Natural killer cell (primary cell): ENCODE data around the gene MYO15A. TPM values are rescaled to one million over a fixed set of nuclear protein-coding genes. Genes with fewer than 3 reads are reported as not detected.
A peak's percentile ranks its signal among the peaks of the same experiment; 100 is the strongest.

Experiments
- ATAC-seq, 3 donors: fragments of 150-1000 bp in 2 of 3; fragments of 200-7000 bp in 1 of 3; cut with Tn5 transposase; 1 replicate in 1 of 3; 2 replicates in 2 of 3; pipeline ENCODE4 v1.10.0; 2021; ENCODE audit warnings: mild to moderate bottlenecking in 2 of 3, moderate library complexity in 2 of 3
- DNase-seq, 2 donors: peaks; one replicate each; pipeline versions ENCODE4 v3.0.0 to v3.0.0-alpha.2; 2013 to 2021; ENCODE audit warnings: mixed read lengths in 1 of 2
- H3K27ac ChIP-seq: one replicate; pipeline ENCODE4 v1.5.1; 2013; ENCODE audit warnings: mild to moderate bottlenecking, low read length
- H3K27me3 ChIP-seq: one replicate; pipeline ENCODE4 v1.6.1; 2013; ENCODE audit warnings: low read length; ENCODE audit not compliant: control insufficient read depth, insufficient read depth
- H3K36me3 ChIP-seq: one replicate; pipeline ENCODE4 v1.6.1; 2013; ENCODE audit warnings: low read length; ENCODE audit not compliant: control insufficient read depth, insufficient read depth
- H3K4me1 ChIP-seq: one replicate; pipeline ENCODE4 v1.6.1; 2013; ENCODE audit warnings: low read length; ENCODE audit not compliant: control insufficient read depth, insufficient read depth
- H3K4me3 ChIP-seq: one replicate; pipeline ENCODE4 v1.5.1; 2013; ENCODE audit warnings: low read length
- H3K9me3 ChIP-seq: one replicate; pipeline ENCODE4 v1.6.1; 2013; ENCODE audit warnings: low read length; ENCODE audit not compliant: control insufficient read depth, insufficient read depth
- H3K27ac Mint-ChIP-seq, 2 donors: one replicate each; pipeline ENCODE4 v1.8.0; 2022; ENCODE audit warnings: mild to moderate bottlenecking in 2 of 2, mixed read lengths in 2 of 2, moderate library complexity in 1 of 2
- H3K27me3 Mint-ChIP-seq, 2 donors: one replicate each; pipeline ENCODE4 v1.8.0; 2022; ENCODE audit warnings: low read depth in 2 of 2, mixed read lengths in 2 of 2
- H3K36me3 Mint-ChIP-seq: one replicate; pipeline ENCODE4 v1.8.0; 2022; ENCODE audit warnings: mixed read lengths
- H3K4me1 Mint-ChIP-seq, 2 donors: one replicate each; pipeline ENCODE4 v1.8.0; 2022; ENCODE audit warnings: mixed read lengths in 2 of 2
- H3K4me3 Mint-ChIP-seq: one replicate; pipeline ENCODE4 v1.8.0; 2022; ENCODE audit warnings: mild to moderate bottlenecking, moderate library complexity, mixed read lengths
- H3K9me3 Mint-ChIP-seq, 2 donors: one replicate each; pipeline ENCODE4 v1.8.0; 2022; ENCODE audit warnings: mixed read lengths in 2 of 2
- WGBS: methylation state at CpG from one replicate; pipeline ENCODE4 v1.1.7; 2013; ENCODE audit warnings: missing lambda C conversion rate; ENCODE audit not compliant: insufficient coverage; 5-methylcytosine and 5-hydroxymethylcytosine counted together
- intact Hi-C: fragments of 100-400 bp; cut with micrococcal nuclease; formaldehyde crosslinking; loops from one replicate; pipeline ENCODE4 v1.14.2; 2022
- total RNA-seq, 4 donors: library from RNA; stranded (reverse); fragments of 120-200 nt in 1 of 4; gene quantifications; one replicate each; pipeline versions ENCODE4 v1.2.3 to v1.2.4, GENCODE V29; 2013 to 2022
- TF ChIP-seq, protein P1 (sequence below): fragments of 200-600 bp; IDR thresholded peaks from one replicate; pipeline ENCODE4 v1.8.0; 2022; ENCODE audit warnings: antibody characterized with exemption

MYO15A gene
- total RNA-seq, 3 donors from 2014 or later (not counting 1 experiment from before 2014, with no cell fraction given) = 1.6 to 2.0 (median 1.8) TPM

GRCh38 chr17:18176176-18176575 is 67.6 kb downstream of the MYO15A start:
- Histone ChIP-seq H3K36me3 (no peaks in the 10 kb centered on the region), H3K27me3 (no peaks in the 10 kb centered on the region), H3K4me3 (no peak overlapping the region), H3K4me1 (no peaks in the 10 kb centered on the region), H3K9me3 (no peaks in the 10 kb centered on the region), H3K27ac (no peak overlapping the region)
- TF ChIP-seq, protein P1, sequence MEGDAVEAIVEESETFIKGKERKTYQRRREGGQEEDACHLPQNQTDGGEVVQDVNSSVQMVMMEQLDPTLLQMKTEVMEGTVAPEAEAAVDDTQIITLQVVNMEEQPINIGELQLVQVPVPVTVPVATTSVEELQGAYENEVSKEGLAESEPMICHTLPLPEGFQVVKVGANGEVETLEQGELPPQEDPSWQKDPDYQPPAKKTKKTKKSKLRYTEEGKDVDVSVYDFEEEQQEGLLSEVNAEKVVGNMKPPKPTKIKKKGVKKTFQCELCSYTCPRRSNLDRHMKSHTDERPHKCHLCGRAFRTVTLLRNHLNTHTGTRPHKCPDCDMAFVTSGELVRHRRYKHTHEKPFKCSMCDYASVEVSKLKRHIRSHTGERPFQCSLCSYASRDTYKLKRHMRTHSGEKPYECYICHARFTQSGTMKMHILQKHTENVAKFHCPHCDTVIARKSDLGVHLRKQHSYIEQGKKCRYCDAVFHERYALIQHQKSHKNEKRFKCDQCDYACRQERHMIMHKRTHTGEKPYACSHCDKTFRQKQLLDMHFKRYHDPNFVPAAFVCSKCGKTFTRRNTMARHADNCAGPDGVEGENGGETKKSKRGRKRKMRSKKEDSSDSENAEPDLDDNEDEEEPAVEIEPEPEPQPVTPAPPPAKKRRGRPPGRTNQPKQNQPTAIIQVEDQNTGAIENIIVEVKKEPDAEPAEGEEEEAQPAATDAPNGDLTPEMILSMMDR = no peak
- no peak overlapping the region for H3K27ac Mint-ChIP-seq
- DNase-seq = no peak
- intact Hi-C loops = no loop called here
- no peak for ATAC-seq
- peaks cover 0 to 6% of the 10 kb centered on the region in 2 donors for H3K4me1 Mint-ChIP-seq
- no peaks in the 10 kb centered on the region for H3K27me3 Mint-ChIP-seq
- H3K9me3 Mint-ChIP-seq = no peaks in the 10 kb centered on the region
- H3K4me3 Mint-ChIP-seq = no peak overlapping the region
- no peaks in the 10 kb centered on the region for H3K36me3 Mint-ChIP-seq
- WGBS = 73% methylated on average over 7 of the region's 7 CpGs

DNA sequence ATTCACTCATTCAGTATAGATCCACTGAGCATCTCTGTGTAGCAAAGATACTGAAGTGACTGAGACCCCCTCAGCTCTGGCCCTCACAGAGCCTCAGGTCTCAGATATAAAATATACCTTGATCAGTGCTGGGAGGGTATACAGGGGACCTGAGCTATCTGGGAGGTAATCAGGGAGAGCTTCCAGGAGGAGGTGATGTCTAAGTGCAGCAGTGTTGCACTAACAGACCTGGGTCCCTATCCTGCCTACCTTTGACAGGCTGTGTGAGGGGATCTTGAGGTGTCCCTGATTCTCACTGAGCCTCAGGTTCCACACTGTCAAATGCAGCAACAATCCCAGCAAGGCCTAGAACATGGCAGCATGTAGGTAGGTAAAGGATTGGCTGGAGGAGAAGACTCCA is 68.6 kb downstream of the MYO15A start:
- no peak overlapping the region for H3K27ac Mint-ChIP-seq
- no peaks in the 10 kb centered on the region for H3K9me3 Mint-ChIP-seq
- Histone ChIP-seq H3K4me1 (peaks cover 3% of the 10 kb centered on the region), H3K36me3 (no peaks in the 10 kb centered on the region), H3K27me3 (no peaks in the 10 kb centered on the region), H3K4me3 (no peak overlapping the region), H3K27ac (no peak overlapping the region), H3K9me3 (no peaks in the 10 kb centered on the region)
- no peak overlapping the region for H3K4me3 Mint-ChIP-seq
- TF ChIP-seq, protein P1 = no peak
- DNase-seq (no peak), ATAC-seq (no peak)
- H3K27me3 Mint-ChIP-seq = no peaks in the 10 kb centered on the region
- peaks cover 3 to 5% of the 10 kb centered on the region in 2 donors for H3K4me1 Mint-ChIP-seq
- intact Hi-C loops = no loop called here
- H3K36me3 Mint-ChIP-seq = no peaks in the 10 kb centered on the region

GRCh38 chr17:18177722-18178121 is 69.2 kb downstream of the MYO15A start:
- Mint-ChIP-seq H3K4me3 (no peak overlapping the region), H3K27ac (no peak overlapping the region), H3K27me3 (no peaks in the 10 kb centered on the region), H3K36me3 (no peaks in the 10 kb centered on the region), H3K9me3 (no peaks in the 10 kb centered on the region), H3K4me1 (peaks cover 0 to 8% of the 10 kb centered on the region in 2 donors)
- Histone ChIP-seq H3K27ac (no peak overlapping the region), H3K27me3 (no peaks in the 10 kb centered on the region), H3K4me1 (peaks cover 9% of the 10 kb centered on the region), H3K4me3 (no peak overlapping the region), H3K9me3 (no peaks in the 10 kb centered on the region), H3K36me3 (no peaks in the 10 kb centered on the region)
- ATAC-seq (no peak), DNase-seq (no peak)
- TF ChIP-seq, protein P1 = no peak
- 97% methylated on average over 8 of the region's 8 CpGs for WGBS
- intact Hi-C loops = no loop called here

GRCh38 chr17:18179196-18179595 is 70.6 kb downstream of the MYO15A start:
- no peak overlapping the region for H3K27ac ChIP-seq
- TF ChIP-seq, protein P1 = no peak
- H3K4me3 ChIP-seq = no peak overlapping the region
- DNase-seq (no peak), ATAC-seq (no peak)
- H3K36me3 ChIP-seq = no peaks in the 10 kb centered on the region
- Mint-ChIP-seq H3K27ac (peak overlapping the region in 1 of 2 donors; percentile 48), H3K4me3 (no peak overlapping the region), H3K27me3 (no peaks in the 10 kb centered on the region), H3K36me3 (no peaks in the 10 kb centered on the region), H3K4me1 (peaks cover 0 to 17% of the 10 kb centered on the region in 2 donors), H3K9me3 (no peaks in the 10 kb centered on the region)
- H3K4me1 ChIP-seq = peaks cover 10% of the 10 kb centered on the region
- no peaks in the 10 kb centered on the region for H3K27me3 ChIP-seq
- intact Hi-C loops = no loop called here
- no peaks in the 10 kb centered on the region for H3K9me3 ChIP-seq
- no CpG with 5 or more reads among the region's 1 CpG for WGBS
